DOHH2 (cell line): Measurements from ENCODE around the gene ARHGAP11B.

Experiments
- CTCF ChIP-seq: fragments of 200-600 bp; sonication (generic); IDR thresholded peaks from one replicate; pipeline ENCODE4 v1.5.1; 2014; ENCODE audit warnings: antibody characterized with exemption, mild to moderate bottlenecking, low read depth, low read length; ENCODE audit not compliant: poor library complexity, severe bottlenecking
- EZH2phosphoT487 ChIP-seq: fragments of 200-600 bp; sonication (generic); IDR thresholded peaks from 2 replicates; pipeline ENCODE4 v1.6.1; 2017; ENCODE audit warnings: borderline replicate concordance, mild to moderate bottlenecking, antibody characterized with exemption, low read length, moderate library complexity, mixed read lengths

- no peak for TF ChIP-seq CTCF
- TF ChIP-seq EZH2phosphoT487: no peak
These were observed 45.4 kb downstream of the ARHGAP11B start for GRCh38 chr15:30671309-30671708.
